ENCODE results near the gene TARM1.

TARM1 gene

GRCh38 chr19:54035215-54036178, 45.7 kb downstream of the TARM1 start:
- no peak for DNase-seq (ENCODE audit: low read depth in 2 of 2)

GRCh38 chr19:54030895-54031586, 50.1 kb downstream of the TARM1 start:
- DNase-seq (ENCODE audit: low read depth in 2 of 2) = no peak

- DNase-seq (ENCODE audit: low read depth in 2 of 2) = peak; percentile 29 to 43
These were observed 51.2 kb downstream of the TARM1 start for GRCh38 chr19:54029930-54030490.

- no peak for DNase-seq (ENCODE audit: low read depth in 2 of 2)
These were observed 51.9 kb downstream of the TARM1 start for GRCh38 chr19:54029301-54029700.

GRCh38 chr19:54026656-54027055, 54.5 kb downstream of the TARM1 start:
- no peak for DNase-seq (ENCODE audit: low read depth in 2 of 2)

GRCh38 chr19:54024660-54025059, 56.5 kb downstream of the TARM1 start:
- DNase-seq (ENCODE audit: low read depth in 2 of 2) = no peak

- DNase-seq (ENCODE audit: low read depth in 2 of 2) = no peak
These were observed 58.0 kb downstream of the TARM1 start for GRCh38 chr19:54023191-54023590.

GRCh38 chr19:54021932-54022331, 59.2 kb downstream of the TARM1 start:
- DNase-seq (ENCODE audit: low read depth in 2 of 2) = no peak

- no peak for DNase-seq (ENCODE audit: low read depth in 2 of 2)
These were observed 59.8 kb downstream of the TARM1 start for GRCh38 chr19:54021363-54021762.
